Neural cell (in vitro differentiated cells): ENCODE results near the gene CFAP58. TPM values are rescaled to one million over a fixed set of nuclear protein-coding genes. Genes with fewer than 3 reads are reported as not detected.
A peak's percentile ranks its signal among the peaks of the same experiment; 100 is the strongest.

Experiments used
- H2AFZ ChIP-seq: fragments of 200-600, 300-800 bp; sonication (generic), shearing (Covaris generic); 2 replicates; pipeline ENCODE4 v1.6.0; 2014; ENCODE audit warnings: low read depth, mild to moderate bottlenecking, antibody characterized with exemption, low read length, moderate library complexity
- H3F3A ChIP-seq: fragments of 200-600 bp; shearing (Covaris generic); 2 replicates; pipeline ENCODE4 v1.6.1; 2016; ENCODE audit warnings: mild to moderate bottlenecking, moderate library complexity, mixed read lengths, antibody characterized with exemption, low read length; ENCODE audit not compliant: insufficient read depth, poor library complexity, severe bottlenecking
- H3K27ac ChIP-seq: fragments of 200-600, 300-800 bp; sonication (generic), shearing (Covaris generic); 2 replicates; pipeline ENCODE4 v1.5.1; 2014; ENCODE audit warnings: mild to moderate bottlenecking, low read length, moderate library complexity
- H3K27me3 ChIP-seq: fragments of 300-800, 200-600 bp; sonication (generic), shearing (Covaris generic); 2 replicates; pipeline ENCODE4 v1.6.0; 2014; ENCODE audit warnings: mild to moderate bottlenecking, low read depth, low read length, moderate library complexity; ENCODE audit not compliant: insufficient read depth
- H3K36me3 ChIP-seq: fragments of 300-800, 200-600 bp; sonication (generic), shearing (Covaris generic); 2 replicates; pipeline ENCODE4 v1.5.1; 2014; ENCODE audit warnings: mild to moderate bottlenecking, antibody characterized with exemption, low read length, moderate library complexity; ENCODE audit not compliant: insufficient read depth
- H3K4me2 ChIP-seq: fragments of 300-800, 200-600 bp; sonication (generic), shearing (Covaris generic); 2 replicates; pipeline ENCODE4 v1.6.0; 2014; ENCODE audit warnings: mild to moderate bottlenecking, low read length
- H3K4me3 ChIP-seq: fragments of 300-800, 200-600 bp; sonication (generic), shearing (Covaris generic); 2 replicates; pipeline ENCODE4 v1.5.1; 2014; ENCODE audit warnings: mild to moderate bottlenecking, low read length, moderate library complexity
- H3K79me2 ChIP-seq: fragments of 200-600 bp; shearing (Covaris generic); replicated peaks from 2 replicates; pipeline ENCODE4 v1.6.0; 2014; ENCODE audit warnings: mild to moderate bottlenecking, low read length, moderate library complexity; ENCODE audit not compliant: insufficient read depth
- H3K9ac ChIP-seq: fragments of 300-800, 200-600 bp; sonication (generic), shearing (Covaris generic); 2 replicates; pipeline ENCODE4 v1.6.1; 2016; ENCODE audit warnings: mild to moderate bottlenecking, low read length, mixed read lengths
- H3K9me2 ChIP-seq: fragments of 200-600 bp; shearing (Covaris generic); 2 replicates; pipeline ENCODE4 v1.6.1; 2016; ENCODE audit warnings: mild to moderate bottlenecking, low read length, mixed read lengths; ENCODE audit not compliant: insufficient read depth
- H3K9me3 ChIP-seq: fragments of 200-600, 300-800 bp; sonication (generic), shearing (Covaris generic); 2 replicates; pipeline ENCODE4 v1.6.1; 2016; ENCODE audit warnings: mild to moderate bottlenecking, mixed run types, low read length, moderate library complexity, mixed read lengths
- H4K20me1 ChIP-seq: fragments of 200-600 bp; shearing (Covaris generic); 2 replicates; pipeline ENCODE4 v1.6.1; 2016; ENCODE audit warnings: mild to moderate bottlenecking, mixed run types; ENCODE audit not compliant: insufficient read depth
- EP300 ChIP-seq: fragments of 450-650 bp; conservative IDR thresholded peaks from 2 replicates; pipeline ENCODE4 v1.6.1; 2014; ENCODE audit warnings: antibody characterized with exemption, mild to moderate bottlenecking, moderate library complexity; ENCODE audit not compliant: poor library complexity, severe bottlenecking
- POLR2AphosphoS5 ChIP-seq: IDR thresholded peaks from 2 replicates; pipeline ENCODE4 v1.6.1; 2012
- RAD21 ChIP-seq: fragments of 450-650 bp; conservative IDR thresholded peaks from 2 replicates; pipeline ENCODE4 v1.6.1; 2014; ENCODE audit warnings: antibody characterized with exemption, mild to moderate bottlenecking, moderate library complexity
- REST ChIP-seq: IDR thresholded peaks from 2 replicates; pipeline ENCODE4 v1.6.1; 2012; ENCODE audit warnings: borderline replicate concordance
- TAF1 ChIP-seq: IDR thresholded peaks from 2 replicates; pipeline ENCODE4 v1.6.1; 2012; ENCODE audit warnings: low read depth
- polyA plus RNA-seq: library from polyadenylated mRNA; depleted of rRNA; stranded (reverse); fragments of >200 nt; gene quantifications from 2 replicates; pipeline ENCODE4 v1.2.3, GENCODE V29; 2014
- TF ChIP-seq, protein P1 (sequence below): fragments of 450-650 bp; IDR thresholded peaks from 2 replicates; pipeline ENCODE4 v1.5.1; 2014; ENCODE audit warnings: antibody characterized with exemption, mild to moderate bottlenecking, moderate library complexity; ENCODE audit not compliant: poor library complexity, severe bottlenecking

Gene CFAP58
- polyA plus RNA-seq, 1 donor from 2014 or later: not detected

GRCh38 chr10:104331208-104331838 lies 22.3 kb upstream of the CFAP58 start:
- Histone ChIP-seq H3K79me2 (peaks cover 19% of the 10 kb centered on the region), H3K9ac (peak overlapping the region; percentile 3), H3F3A (no peaks in the 10 kb centered on the region), H3K9me3 (no peaks in the 10 kb centered on the region), H3K27me3 (peaks cover 16% of the 10 kb centered on the region), H3K36me3 (no peaks in the 10 kb centered on the region), H3K4me2 (no peak overlapping the region), H3K27ac (peak overlapping the region; percentile 12), H2AFZ (no peak overlapping the region), H3K9me2 (no peaks in the 10 kb centered on the region), H3K4me3 (no peak overlapping the region), H4K20me1 (no peaks in the 10 kb centered on the region)
- TF ChIP-seq REST: peak; percentile 92
- TF ChIP-seq POLR2AphosphoS5: peak; percentile 61
- no peak for TF ChIP-seq RAD21
- TF ChIP-seq, protein P1, sequence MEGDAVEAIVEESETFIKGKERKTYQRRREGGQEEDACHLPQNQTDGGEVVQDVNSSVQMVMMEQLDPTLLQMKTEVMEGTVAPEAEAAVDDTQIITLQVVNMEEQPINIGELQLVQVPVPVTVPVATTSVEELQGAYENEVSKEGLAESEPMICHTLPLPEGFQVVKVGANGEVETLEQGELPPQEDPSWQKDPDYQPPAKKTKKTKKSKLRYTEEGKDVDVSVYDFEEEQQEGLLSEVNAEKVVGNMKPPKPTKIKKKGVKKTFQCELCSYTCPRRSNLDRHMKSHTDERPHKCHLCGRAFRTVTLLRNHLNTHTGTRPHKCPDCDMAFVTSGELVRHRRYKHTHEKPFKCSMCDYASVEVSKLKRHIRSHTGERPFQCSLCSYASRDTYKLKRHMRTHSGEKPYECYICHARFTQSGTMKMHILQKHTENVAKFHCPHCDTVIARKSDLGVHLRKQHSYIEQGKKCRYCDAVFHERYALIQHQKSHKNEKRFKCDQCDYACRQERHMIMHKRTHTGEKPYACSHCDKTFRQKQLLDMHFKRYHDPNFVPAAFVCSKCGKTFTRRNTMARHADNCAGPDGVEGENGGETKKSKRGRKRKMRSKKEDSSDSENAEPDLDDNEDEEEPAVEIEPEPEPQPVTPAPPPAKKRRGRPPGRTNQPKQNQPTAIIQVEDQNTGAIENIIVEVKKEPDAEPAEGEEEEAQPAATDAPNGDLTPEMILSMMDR: no peak

- H3K4me2 ChIP-seq: no peak overlapping the region
- H4K20me1 ChIP-seq: no peaks in the 10 kb centered on the region
- no peak overlapping the region for H2AFZ ChIP-seq
- no peaks in the 10 kb centered on the region for H3K9me3 ChIP-seq
- no peaks in the 10 kb centered on the region for H3K36me3 ChIP-seq
- no peaks in the 10 kb centered on the region for H3K9me2 ChIP-seq
- no peak for TF ChIP-seq EP300
- no peak overlapping the region for H3K27ac ChIP-seq
- peaks cover 20% of the 10 kb centered on the region for H3K27me3 ChIP-seq
- no peak overlapping the region for H3K4me3 ChIP-seq
- peaks cover 8% of the 10 kb centered on the region for H3K79me2 ChIP-seq
- H3F3A ChIP-seq: no peaks in the 10 kb centered on the region
- H3K9ac ChIP-seq: no peak overlapping the region
Measured at GRCh38 chr10:104332243-104333031, 21.2 kb upstream of the CFAP58 start.

DNA sequence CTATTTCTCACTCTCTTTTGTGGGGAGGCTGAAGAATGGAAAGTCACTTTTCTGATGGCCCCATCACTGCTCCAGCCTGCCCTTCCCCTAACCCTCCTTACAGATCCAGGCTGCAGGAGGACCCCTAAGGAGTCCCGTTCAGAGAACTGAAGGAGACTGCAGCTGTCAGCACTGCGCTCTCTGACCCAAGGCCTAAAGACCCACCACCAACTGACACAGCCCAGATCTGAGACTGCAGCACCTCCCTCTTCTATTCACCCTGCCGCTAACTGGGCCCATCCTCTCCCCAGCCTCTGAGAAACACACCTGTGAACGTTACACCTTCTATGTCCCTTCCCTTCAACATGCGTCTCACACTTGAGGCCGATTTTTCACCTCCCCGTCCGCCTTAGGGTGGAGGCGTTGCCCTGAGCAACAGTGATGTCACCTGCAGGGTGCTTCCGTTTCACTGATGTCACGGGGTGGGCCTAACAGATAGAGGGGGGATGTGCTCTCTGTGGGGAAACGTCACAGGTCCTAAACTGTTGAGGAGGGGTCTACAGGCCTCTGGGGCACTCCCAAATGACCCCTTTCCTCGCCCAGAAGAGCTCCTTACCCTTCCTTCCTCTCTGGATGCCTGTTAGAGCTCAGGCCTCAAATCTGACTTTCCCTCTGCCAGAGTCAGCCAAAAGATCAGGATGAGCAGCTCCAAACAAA lies 20.5 kb upstream of the CFAP58 start:
- Histone ChIP-seq H3K79me2 (peaks cover under 1% of the 10 kb centered on the region), H3K9ac (no peak overlapping the region), H3K36me3 (no peaks in the 10 kb centered on the region), H3K4me2 (no peak overlapping the region), H3K9me3 (no peaks in the 10 kb centered on the region), H2AFZ (no peak overlapping the region), H3K27ac (no peak overlapping the region), H3K9me2 (no peaks in the 10 kb centered on the region), H4K20me1 (no peaks in the 10 kb centered on the region), H3F3A (no peaks in the 10 kb centered on the region), H3K4me3 (no peak overlapping the region), H3K27me3 (peaks cover 23% of the 10 kb centered on the region)
- TF ChIP-seq EP300 (no peak), TAF1 (no peak)
